ENCODE measurements around the gene ZBTB26.

Gene ZBTB26

GRCh38 chr9:122961139-122961538, 29.8 kb upstream of the ZBTB26 start:
- Histone ChIP-seq H3K36me3 (ENCODE audit: low read length) (peaks cover 20% of the 10 kb centered on the region), H4K20me1 (ENCODE audit: low read depth, low read length) (peaks cover 6% of the 10 kb centered on the region; the same call in 1 of the 2 replicates), H3K79me2 (ENCODE audit: insufficient read depth, low read length) (peaks cover 12% of the 10 kb centered on the region)

DNA sequence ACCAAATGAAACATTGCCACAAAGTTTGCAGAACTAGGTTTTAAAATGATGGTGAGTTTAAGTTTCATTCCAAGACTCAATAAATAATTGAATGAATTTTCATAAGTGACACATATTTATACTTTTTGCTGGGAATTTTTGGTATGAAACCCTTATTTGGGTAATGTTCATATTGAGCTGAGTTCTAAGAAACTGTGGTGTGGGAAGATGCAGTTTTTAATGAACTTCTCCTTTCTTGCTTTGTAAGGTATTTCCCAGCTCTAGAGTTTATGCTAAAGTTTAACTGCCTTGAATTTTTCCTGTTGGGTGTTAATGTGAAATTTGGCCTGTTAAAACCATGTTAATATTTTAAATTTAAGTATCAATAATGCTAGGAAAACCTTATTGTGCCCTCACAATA, 24.6 kb upstream of the ZBTB26 start:
- H3K4me3 ChIP-seq (ENCODE audit: insufficient read depth, low read length, poor library complexity, severe bottlenecking) = no peak overlapping the region
- H3K36me3 ChIP-seq (ENCODE audit: low read length) = peaks cover 13% of the 10 kb centered on the region
- H2AFZ ChIP-seq (ENCODE audit: low read depth, low read length, severe bottlenecking) = no peak overlapping the region
- H3K9me3 ChIP-seq (ENCODE audit: insufficient read depth, low read length) = no peaks in the 10 kb centered on the region
- H3K9ac ChIP-seq (ENCODE audit: low read length) = no peak overlapping the region
- no peaks in the 10 kb centered on the region for H3K27me3 ChIP-seq (ENCODE audit: low read length)
- peaks cover 11% of the 10 kb centered on the region; the same call in 1 of the 2 replicates for H4K20me1 ChIP-seq (ENCODE audit: low read depth, low read length)
- H3F3A ChIP-seq (ENCODE audit: insufficient read depth) = no peaks in the 10 kb centered on the region
- no peaks in the 10 kb centered on the region for H3K9me2 ChIP-seq (replicated peaks; ENCODE audit: insufficient read depth, low read length)
- no peak overlapping the region for H3K27ac ChIP-seq (ENCODE audit: low read depth, low read length)
- TF ChIP-seq, protein P1, sequence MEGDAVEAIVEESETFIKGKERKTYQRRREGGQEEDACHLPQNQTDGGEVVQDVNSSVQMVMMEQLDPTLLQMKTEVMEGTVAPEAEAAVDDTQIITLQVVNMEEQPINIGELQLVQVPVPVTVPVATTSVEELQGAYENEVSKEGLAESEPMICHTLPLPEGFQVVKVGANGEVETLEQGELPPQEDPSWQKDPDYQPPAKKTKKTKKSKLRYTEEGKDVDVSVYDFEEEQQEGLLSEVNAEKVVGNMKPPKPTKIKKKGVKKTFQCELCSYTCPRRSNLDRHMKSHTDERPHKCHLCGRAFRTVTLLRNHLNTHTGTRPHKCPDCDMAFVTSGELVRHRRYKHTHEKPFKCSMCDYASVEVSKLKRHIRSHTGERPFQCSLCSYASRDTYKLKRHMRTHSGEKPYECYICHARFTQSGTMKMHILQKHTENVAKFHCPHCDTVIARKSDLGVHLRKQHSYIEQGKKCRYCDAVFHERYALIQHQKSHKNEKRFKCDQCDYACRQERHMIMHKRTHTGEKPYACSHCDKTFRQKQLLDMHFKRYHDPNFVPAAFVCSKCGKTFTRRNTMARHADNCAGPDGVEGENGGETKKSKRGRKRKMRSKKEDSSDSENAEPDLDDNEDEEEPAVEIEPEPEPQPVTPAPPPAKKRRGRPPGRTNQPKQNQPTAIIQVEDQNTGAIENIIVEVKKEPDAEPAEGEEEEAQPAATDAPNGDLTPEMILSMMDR (IDR thresholded peaks at IDR 0.05; ENCODE audit: insufficient read depth, low read length, poor library complexity, severe bottlenecking) = no peak
- no peak for TF ChIP-seq EZH2phosphoT487 (conservative IDR thresholded peaks at IDR 0.05; ENCODE audit: low read length)
- no peak overlapping the region for H3K4me2 ChIP-seq (ENCODE audit: low read depth, low read length, poor library complexity, severe bottlenecking)
- H3K79me2 ChIP-seq (ENCODE audit: insufficient read depth, low read length) = peaks cover 63% of the 10 kb centered on the region

More at GRCh38 chr9:122961139-122961538, 29.8 kb upstream of the ZBTB26 start:
- Histone ChIP-seq H3K9ac (ENCODE audit: low read length) (no peak overlapping the region), H3K9me3 (ENCODE audit: insufficient read depth, low read length) (no peaks in the 10 kb centered on the region), H3K9me2 (replicated peaks; ENCODE audit: insufficient read depth, low read length) (no peaks in the 10 kb centered on the region), H3F3A (ENCODE audit: insufficient read depth) (0 out of 2 replicates have a peak, but pooled peaks cover 5% of the 10 kb centered on the region), H3K4me2 (ENCODE audit: low read depth, low read length, poor library complexity, severe bottlenecking) (no peak overlapping the region), H3K27me3 (ENCODE audit: low read length) (no peaks in the 10 kb centered on the region), H3K27ac (ENCODE audit: low read depth, low read length) (no peak overlapping the region), H2AFZ (ENCODE audit: low read depth, low read length, severe bottlenecking) (no peak overlapping the region), H3K4me3 (ENCODE audit: insufficient read depth, low read length, poor library complexity, severe bottlenecking) (no peak overlapping the region)
- TF ChIP-seq EZH2phosphoT487 (conservative IDR thresholded peaks at IDR 0.05; ENCODE audit: low read length) = no peak
- TF ChIP-seq, protein P1 (IDR thresholded peaks at IDR 0.05; ENCODE audit: insufficient read depth, low read length, poor library complexity, severe bottlenecking) = no peak

GRCh38 chr9:122954253-122954691, 23.0 kb upstream of the ZBTB26 start:
- H3K27ac ChIP-seq (ENCODE audit: low read depth, low read length) = no peak overlapping the region
- H3K9ac ChIP-seq (ENCODE audit: low read length) = no peak overlapping the region
- no peak overlapping the region for H2AFZ ChIP-seq (ENCODE audit: low read depth, low read length, severe bottlenecking)
- H3K4me2 ChIP-seq (ENCODE audit: low read depth, low read length, poor library complexity, severe bottlenecking) = no peak overlapping the region
- H3K27me3 ChIP-seq (ENCODE audit: low read length) = no peaks in the 10 kb centered on the region
- H3K4me3 ChIP-seq (ENCODE audit: insufficient read depth, low read length, poor library complexity, severe bottlenecking) = no peak overlapping the region
- H3K9me3 ChIP-seq (ENCODE audit: insufficient read depth, low read length) = no peaks in the 10 kb centered on the region
- H4K20me1 ChIP-seq (ENCODE audit: low read depth, low read length) = peaks cover 15% of the 10 kb centered on the region
- TF ChIP-seq, protein P1 (IDR thresholded peaks at IDR 0.05; ENCODE audit: insufficient read depth, low read length, poor library complexity, severe bottlenecking) = no peak
- TF ChIP-seq EZH2phosphoT487 (conservative IDR thresholded peaks at IDR 0.05; ENCODE audit: low read length) = no peak
- peaks cover 7% of the 10 kb centered on the region for H3K36me3 ChIP-seq (ENCODE audit: low read length)
- no peaks in the 10 kb centered on the region for H3F3A ChIP-seq (ENCODE audit: insufficient read depth)
- peaks cover 79% of the 10 kb centered on the region for H3K79me2 ChIP-seq (ENCODE audit: insufficient read depth, low read length)
- no peaks in the 10 kb centered on the region for H3K9me2 ChIP-seq (replicated peaks; ENCODE audit: insufficient read depth, low read length)

Measured in SU-DHL-6 (cell line).